Stimulated activated CD4-positive, alpha-beta T cell treated with anti-CD3 and anti-CD28 coated beads, Interleukin-15, amount 100 ng/mL, for 48 hours (primary cell): ENCODE measurements around the gene TULP1.
A peak's percentile ranks its signal among the peaks of the same experiment; 100 is the strongest.

Source experiments
- DNase-seq, 2 donors: peaks; one replicate each; pipeline ENCODE4 v3.0.0-alpha.2; 2020; ENCODE audit warnings: low read depth in 2 of 2

Gene TULP1

DNA sequence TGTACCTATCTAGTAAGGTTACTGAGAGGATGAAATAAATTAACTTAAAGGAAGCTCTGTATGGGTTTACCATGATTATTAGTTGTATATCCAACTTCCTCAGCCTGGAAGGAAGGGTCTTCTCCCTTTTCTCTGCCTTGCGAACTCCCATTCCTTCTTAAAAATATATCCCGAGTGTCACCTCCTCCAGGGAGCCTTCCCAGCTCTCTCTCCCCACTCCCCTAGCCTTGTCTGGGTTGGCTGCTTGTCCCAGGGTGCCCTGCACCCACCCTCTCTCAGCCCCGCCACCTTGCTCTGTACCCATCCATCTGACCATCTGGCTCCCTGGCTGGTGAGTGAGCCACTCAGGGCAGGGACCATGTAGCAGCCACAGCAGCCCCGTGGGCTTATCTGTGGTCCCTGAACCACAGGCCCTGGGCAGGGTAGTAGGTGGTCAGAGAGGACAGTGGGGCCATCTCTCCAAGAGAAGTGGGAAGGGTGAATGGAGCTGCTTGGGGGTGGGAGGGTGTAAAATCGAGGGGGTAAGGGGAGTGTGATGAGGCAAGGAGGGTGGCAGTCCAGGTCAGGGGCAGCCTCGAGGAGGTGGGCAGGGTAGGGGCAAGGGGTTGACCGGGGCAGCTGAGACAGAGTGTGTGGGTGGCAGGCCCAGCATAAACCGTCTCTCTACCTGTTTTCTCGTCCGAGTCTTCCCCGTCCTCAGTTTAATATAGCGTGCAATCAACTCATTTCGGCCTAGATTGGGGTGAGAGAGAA lies 28.6 kb downstream of the TULP1 start:
- DNase-seq: no peak

DNA sequence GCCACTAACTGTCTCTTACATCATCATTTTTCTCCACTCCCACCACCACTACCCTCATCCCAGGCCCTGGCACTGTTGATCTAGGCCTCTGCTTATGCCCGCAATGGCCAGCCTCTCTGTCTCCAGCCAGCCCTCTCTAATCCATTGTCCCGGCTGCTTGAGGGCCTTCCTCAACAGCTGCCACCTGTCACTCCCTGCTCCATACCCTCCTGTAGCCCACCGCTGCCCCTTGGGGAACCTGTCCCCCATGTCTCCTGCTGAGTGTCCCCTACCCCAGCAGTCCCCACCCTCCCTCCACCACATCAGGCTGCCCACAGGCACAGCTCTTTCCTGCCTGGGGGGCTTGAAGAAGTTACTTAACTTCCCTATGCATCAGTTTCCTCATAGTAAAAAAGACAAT lies 29.2 kb downstream of the TULP1 start:
- DNase-seq: no peak

DNA sequence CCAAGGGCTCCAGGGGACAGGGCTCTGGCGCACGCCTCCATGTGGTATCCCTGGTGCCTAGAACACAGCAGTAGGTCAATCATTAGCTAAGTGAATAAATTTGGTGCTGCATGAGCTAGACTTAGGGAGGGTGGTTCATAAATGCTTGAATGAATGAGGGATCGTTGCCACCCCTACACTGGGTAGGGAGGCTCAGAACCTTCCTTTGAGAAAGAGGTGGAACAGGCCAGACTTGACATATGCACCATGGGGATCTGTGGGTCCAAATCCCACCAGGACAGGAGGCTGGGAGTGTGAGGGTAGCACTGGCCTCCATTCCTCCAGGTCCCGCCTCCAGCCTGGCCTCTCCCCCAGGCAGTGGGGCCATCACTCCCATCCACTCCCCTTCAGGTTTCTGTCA lies 29.6 kb downstream of the TULP1 start:
- no peak for DNase-seq

DNA sequence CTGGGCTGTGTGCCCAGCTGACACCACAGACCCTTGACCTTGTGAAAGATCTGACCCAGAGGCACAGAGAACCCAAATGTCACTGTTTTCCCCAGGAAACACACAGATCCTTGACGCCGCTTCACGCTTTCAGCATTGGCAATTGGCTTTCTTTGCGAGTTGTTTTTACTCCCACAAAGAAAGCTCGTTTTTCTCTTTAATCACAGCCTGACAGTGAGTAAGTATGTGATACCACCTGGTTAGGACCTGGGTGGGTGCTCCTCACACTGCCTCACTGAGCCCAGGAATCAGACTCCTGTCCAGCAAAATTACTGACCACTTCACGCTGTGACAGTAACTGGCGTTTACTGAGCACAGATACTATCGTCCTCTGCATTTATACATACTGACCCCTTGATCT lies 31.5 kb downstream of the TULP1 start:
- DNase-seq: no peak

DNA sequence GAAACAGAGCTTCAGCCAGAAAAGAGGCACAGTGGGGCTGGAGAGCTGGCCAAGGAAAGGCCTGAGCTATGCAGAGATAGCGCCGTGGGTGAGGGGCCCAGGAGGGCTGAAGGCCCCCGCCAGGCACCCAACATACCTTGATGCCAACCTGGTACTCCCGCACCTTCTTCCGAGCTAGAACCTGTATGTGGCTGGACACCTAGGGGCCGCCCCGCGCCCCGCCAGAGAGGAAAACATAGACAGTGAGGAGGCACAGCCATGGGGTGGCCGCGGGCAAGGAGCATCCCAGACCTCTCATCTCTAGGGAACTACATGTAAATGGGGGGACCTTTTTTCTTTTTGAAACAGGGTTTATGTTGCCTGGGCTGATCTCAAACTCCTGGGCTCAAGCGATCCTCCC lies 32.5 kb downstream of the TULP1 start:
- no peak for DNase-seq

DNA sequence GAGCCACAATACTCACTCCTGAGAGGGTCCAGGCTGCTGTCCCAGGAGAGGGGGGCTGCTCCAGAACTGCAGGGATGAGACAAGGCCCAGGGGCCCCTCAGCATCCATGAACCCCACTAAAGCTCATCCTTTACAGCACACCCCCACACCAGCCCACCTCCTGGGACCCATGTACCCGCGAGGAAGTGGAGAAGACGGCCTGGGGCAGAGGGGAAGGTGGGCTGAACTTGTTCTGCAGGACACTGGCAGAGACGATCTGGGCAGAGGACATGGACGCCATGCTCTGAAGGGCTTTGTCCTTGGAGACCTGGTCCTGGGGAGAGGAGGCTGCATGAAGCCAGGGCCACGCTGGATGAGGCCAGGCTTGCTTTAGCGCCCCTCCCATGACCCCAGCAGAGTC lies 34.4 kb downstream of the TULP1 start:
- DNase-seq: no peak

DNA sequence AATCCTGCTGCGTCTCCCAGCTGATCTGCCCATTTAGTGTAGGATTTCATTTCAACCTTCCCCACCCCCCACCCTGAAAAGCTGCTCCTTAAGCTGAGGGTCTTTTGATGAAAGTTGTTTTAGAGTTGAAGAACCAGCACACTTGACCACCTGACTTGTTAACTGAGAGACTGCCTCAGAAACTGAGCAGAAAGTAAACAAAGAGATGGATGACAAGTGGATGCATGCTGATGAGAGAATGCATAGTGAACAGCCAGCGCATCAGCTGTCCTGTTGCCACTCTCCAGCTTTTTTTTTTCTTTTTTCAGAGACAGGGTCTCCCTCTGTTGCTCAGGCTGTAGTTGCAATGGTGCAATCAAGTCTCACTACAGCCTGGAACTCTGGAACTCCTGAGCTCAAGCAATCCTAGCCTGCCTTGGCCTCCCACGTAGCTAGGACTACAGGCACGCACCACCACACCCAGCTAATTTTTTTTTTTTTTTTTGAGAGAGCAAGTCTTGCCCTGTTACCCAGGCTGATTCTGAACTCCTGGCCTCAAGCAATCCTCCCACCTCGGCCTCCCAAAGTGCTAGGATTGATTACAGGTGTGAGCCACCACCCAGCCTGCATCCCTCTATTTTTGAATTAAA lies 35.0 kb downstream of the TULP1 start:
- no peak for DNase-seq

DNA sequence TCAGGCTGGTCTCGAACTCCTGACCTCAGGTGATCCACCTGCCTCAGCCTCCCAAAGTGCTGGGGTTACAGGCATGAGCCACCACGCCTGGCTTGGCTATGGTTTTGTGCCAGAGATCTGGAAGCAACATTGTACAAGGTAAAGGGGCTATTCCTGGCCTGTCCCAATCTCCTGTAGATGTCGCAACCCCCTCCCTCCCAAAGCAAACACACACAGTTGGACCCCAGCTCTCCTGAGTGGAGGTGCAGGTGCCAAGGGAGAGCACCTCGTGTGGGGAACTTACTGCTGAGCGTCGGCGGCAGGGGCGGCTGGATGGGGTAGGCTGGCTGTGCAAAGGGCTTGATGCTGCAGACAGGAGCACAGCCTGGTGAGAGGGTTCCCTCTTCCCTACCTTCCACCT lies 35.7 kb downstream of the TULP1 start:
- no peak for DNase-seq

DNA sequence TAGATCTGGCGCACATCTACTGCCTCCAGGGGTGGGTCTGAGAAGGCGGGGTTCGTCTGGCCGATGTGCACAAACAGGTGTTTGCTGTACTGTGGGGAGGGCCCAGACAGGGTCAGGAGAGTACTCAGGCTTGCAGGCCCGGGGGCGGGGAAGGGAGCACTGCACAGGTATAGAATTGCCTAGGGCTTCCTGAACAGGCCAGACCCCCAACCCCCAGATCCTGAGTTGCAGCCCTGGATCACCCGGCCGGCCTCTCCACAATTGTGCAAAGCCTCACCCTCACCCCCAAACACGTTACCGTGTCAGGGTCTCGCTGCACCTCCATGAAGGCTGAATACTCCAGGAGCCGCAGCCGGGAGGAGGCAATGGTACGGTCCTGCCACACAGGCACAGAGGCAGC lies 36.7 kb downstream of the TULP1 start:
- no peak for DNase-seq

DNA sequence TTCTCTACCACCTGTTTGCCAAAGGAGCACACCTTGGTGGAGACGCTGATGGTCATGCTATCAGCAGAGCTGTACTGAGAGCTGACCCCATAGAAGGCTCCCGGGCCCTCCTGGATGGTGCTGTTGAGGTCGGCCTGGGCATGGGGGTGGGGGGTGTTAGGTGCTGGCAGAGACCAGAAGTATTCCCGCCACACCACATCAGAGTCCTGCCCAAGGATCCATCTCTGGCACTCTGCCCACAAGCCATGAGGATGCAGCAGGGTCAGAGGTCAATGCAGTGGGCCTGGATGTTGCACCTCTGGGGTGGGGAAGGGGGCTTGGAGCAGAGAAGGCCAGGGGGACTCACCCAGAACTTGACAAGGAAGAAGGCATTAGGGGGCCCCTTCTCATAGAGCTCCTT lies 37.1 kb downstream of the TULP1 start:
- DNase-seq: no peak

DNA sequence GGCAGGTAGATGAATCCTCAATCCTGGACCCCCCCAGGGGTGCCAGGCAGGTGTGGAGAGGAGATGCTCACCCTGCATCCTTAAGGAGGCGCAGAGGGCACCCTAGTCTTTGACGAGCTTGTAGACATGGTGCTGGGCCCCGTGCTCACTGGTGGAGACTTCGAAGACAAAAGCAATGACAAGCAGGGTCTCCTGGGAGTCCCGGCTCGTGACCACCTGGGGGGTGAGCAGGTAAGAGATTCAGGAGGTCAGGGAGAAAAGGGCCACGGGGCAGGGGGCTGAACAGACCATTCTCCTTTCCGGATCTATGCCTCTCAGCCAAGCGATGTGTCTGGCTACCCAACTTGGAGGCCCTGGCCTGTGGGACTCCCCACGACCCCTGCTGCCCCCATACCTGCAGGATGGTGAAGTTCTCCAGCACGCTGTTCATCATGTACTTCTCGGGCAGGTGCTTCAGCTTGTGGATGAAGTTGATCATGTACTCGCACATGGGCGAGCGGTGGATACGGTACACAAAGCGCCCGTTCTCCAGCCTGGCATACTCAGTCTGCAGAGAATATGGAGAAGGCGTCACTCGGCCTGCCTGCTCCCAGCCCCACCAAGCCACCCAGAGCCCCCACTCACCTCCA lies 37.6 kb downstream of the TULP1 start:
- DNase-seq: no peak

DNA sequence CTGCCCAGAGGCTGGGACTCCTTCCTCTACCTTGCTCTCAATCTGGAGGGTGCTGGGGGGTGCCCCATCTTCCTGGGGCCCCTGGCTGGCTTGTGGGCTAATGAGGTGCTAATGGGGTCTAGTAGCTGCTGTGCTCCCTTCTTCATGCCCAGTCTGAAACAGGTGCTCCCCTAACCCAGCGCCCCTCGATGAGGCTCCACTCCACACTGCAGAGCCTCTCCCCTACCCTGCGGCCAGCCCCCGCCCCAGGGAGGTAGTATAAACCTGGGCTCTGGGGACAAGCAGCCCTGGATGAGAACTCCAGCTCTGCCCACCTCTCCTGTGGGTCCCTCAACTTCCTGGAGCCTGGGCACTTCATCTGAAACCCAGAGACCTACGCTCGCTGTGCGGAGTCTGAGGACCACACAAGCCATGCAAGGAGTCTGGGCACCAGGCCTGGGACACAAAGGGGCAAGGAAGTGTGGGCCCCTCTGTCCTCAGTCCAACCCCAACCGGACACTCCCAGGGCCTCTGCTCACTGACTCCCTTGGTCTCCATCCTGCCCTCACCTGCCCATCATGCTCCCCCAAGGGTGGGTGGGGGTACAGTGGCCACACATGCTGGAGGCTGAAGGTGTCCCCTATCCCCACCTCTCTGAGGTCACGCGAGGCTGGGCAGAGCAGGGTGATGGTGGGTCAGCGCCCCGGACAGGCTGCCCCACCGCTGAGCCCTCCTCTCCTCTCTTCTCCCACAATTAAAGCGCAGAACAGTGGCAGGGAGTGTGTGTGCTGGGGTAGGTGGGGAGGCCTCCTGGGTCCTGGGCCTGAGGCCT lies 38.4 kb downstream of the TULP1 start:
- no peak for DNase-seq

DNA sequence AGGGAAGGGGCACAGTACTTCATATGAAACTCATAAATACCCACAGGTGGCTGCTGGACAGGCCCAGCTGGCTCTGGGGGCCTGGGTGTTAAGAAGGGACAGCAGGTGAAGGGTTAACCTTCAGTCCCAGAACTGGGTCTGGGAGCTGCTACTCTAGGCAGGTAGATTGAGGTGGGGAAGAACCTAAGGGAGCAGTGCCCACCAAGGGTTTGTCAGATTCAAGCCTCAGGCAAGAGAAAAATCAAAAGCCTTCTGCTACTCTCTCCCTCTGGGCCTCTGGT lies 38.9 kb downstream of the TULP1 start:
- no peak for DNase-seq

DNA sequence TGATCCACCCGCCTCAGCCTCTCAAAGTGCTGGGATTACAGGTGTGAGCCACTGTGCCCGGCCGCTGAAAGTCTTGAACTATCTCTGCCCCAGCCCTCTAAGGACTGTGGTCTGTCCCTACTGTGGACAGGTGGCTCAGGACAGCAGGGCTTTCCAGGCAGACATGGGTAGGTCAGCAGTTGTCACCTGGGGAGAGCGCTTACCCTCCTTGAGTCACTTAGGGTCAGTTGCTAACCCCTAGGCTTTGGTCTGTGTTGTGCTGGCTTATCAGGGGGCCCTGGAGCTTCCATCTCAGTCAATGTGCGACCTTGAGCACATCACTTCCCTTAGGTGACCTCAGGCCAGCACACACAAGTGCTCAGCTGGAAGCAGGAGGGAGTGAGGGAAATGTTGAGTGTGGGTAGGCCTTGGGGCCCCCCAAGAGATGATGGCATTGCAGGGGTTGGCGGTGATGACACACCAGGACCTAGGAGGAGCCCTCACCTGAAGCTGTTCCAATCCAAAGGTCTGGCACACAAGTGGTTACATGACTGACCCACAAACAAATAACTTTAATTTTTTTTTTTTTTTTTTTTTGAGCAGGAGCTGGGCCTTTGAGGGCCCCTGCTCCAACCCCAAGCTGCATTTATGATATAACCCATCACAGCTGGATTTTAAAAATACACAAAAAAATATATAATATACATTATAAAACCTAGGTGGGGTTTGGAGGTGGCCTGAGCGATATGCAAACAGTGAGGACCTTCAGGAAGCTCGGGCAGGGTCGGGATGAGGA lies 39.4 kb downstream of the TULP1 start:
- DNase-seq: no peak

DNA sequence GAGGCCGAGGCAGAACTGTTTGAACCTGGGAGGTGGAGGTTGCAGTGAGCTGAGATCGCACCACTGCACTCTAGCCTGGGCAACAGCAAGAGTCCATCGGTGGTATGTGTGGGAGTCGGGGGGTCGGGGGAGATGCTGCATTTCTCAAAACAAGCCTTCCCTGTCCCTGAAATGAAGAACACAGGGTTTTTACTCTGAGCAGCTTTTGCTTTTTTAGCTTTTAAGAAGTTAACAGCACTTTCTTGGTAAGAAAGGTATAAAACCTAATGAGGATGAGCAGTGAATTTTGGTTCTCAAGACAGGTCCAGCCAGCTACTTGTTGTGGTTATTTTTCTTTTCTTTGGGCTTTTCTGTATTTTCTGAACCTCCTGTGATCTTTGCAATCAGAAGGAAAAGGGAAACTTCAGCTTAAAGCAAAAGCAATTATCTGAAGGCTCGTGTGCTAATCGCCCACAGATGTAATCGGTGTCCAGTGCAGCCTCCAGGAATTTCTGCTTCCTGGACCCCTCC lies 40.8 kb downstream of the TULP1 start:
- DNase-seq: no peak

DNA sequence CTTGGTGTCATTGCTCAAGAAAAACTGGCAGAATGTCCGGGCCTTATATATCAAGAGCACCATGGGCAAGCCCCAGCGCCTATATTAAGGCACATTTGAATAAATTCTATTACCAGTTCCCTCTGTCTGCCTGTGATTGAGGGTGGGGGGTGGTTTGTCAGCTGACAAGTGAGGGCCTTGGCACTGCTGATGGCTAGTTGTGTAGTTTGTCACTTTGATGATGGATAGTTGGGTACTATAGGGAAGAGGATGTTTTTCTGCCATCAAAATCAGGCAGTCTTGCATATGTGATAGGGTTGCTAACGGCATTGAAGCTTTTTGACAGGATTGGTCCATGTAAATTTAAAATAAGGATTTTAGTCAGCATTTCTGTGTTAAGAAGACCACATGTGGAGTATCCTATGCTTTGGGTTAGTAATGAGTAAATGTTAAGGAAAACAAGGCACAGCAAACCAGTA lies 42.0 kb downstream of the TULP1 start:
- DNase-seq: no peak

DNA sequence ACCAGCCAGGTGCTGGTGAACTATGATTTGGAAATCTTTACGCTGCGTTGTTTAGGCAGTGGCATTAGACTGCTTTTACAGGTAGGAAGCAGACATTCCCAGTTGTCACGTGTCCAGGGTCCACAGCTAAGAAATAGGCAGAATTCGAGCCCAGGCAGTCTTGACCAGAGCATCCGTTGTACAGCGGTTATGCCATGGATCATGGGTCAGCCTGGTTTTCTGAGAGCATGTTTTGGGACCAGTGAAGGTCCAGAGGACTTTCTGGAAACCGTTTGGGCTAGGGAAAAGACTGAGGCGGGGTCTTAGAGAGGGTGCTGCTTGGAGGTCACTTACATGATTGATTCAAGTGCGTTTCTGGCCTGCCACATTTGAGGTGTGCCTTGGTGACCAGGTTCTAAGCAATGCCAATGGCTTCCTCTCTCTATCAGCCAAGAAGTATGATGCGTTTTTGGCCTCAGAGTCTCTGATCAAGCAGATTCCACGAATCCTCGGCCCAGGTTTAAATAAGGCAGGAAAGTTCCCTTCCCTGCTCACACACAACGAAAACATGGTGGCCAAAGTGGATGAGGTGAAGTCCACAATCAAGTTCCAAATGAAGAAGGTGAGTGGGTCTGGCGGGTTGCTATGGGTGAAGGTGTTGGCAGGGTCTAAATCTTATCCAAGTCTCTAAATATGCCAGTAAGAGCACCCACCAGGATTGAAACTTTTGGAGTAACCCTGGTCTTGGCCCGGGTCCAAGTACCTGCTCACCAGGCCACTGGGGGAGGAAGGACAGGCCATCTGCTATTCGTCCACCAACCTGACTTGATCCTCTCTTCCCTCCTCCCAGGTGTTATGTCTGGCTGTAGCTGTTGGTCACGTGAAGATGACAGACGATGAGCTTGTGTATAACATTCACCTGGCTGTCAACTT lies 42.7 kb downstream of the TULP1 start:
- no peak for DNase-seq

DNA sequence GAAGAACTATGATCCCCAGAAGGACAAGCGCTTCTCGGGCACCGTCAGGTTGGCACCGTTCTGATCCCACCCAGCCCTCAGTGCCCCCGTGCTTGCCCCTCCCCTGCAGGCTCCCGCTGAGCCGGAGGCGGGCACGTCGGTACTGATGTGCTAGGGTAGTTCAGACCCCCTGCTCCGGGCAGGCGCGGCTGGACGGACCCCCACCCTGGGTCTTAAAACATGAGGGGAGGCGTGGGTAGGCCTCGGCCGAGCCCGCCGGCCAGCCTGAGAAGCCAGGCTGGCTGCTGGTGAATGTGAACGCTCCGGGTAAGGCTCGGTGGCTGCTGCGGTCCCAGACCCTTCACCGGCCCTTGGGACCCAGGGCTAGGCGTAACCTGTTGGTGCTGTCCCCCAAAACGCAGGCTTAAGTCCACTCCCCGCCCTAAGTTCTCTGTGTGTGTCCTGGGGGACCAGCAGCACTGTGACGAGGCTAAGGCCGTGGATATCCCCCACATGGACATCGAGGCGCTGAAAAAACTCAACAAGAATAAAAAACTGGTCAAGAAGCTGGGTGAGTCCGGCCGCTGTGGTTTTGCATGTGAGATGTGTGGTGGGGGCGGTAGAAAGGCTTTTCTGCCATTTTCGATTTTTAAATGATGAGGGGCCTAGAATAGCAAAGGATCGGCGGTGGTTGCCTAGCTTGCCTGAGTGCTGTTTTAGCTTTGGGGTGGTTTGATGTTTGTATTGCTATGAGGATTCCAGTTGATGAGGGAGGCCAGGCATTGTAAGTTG lies 43.5 kb downstream of the TULP1 start:
- DNase-seq: no peak

DNA sequence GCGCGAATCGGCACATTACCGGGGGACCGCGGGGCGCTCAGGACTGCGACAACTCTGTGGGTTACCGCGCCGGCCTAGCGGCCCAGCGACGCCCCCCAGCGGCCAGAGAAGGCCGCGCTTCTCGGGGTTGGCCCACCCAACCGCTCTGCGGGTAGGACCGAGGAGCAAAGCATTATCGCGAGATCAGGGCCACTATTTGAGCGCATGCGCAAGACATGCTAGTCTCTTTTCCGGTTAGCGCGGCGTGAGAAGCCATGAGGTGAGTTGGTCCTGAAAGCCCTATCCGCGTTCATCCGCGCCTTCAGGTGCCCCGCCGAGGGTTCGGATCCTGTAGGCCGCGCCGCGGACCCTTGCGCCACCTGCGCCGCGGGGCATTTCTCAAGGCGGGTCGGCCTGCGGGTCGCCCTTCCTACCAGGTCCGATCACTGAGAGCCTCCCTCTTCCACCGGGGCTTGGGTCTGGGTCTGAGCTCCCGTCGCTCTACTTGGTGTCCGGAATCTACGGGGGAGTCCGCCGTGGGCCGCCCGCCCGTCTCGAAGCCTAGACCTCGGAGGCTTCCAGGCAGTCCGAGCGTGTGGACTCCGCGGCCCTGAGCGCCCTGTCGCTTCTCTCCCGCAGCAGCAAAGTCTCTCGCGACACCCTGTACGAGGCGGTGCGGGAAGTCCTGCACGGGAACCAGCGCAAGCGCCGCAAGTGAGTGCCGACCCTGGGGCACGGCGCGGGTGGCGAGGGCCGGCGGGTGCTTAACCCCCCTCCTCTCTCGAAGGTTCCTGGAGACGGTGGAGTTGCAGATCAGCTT lies 44.3 kb downstream of the TULP1 start, which contains the start of gene RPL10A:
Gene RPL10A (plus strand): TSS at position 221 of the 799 bp plus-strand sequence. CDS start 34 bp downstream, at position 255.
- peak; percentile 93 to 95 for DNase-seq
